Liver (tissue), 9 donors: ENCODE results near the gene ATP13A1. TPM values are rescaled to one million over a fixed set of nuclear protein-coding genes. Genes with fewer than 3 reads are reported as not detected.

Source experiments
- DNase-seq: peaks from one replicate; pipeline ENCODE4 v3.0.0-alpha.2; 2017; ENCODE audit warnings: low spot score
- H3K27ac ChIP-seq, 2 donors: one replicate each; pipeline ENCODE4 v1.7.0; 2013; ENCODE audit warnings: inconsistent platforms in 2 of 2, low read length in 2 of 2, control low read depth in 1 of 2, low read depth in 1 of 2, mild to moderate bottlenecking in 1 of 2
- H3K27me3 ChIP-seq, 4 donors: one replicate each; pipeline versions ENCODE4 v1.6.1 to v1.7.0; 2013; ENCODE audit warnings: low read length in 3 of 4, inconsistent platforms in 1 of 4, mild to moderate bottlenecking in 1 of 4, moderate library complexity in 1 of 4; ENCODE audit not compliant: control insufficient read depth in 4 of 4, insufficient read depth in 4 of 4
- H3K36me3 ChIP-seq, 4 donors: one replicate each; pipeline versions ENCODE4 v1.6.1 to v1.7.0; 2013; ENCODE audit warnings: low read length in 3 of 4, mild to moderate bottlenecking in 3 of 4, low read depth in 1 of 4, moderate library complexity in 1 of 4; ENCODE audit not compliant: control insufficient read depth in 4 of 4, insufficient read depth in 3 of 4
- H3K4me1 ChIP-seq, 4 donors: one replicate each; pipeline versions ENCODE4 v1.6.1 to v1.7.0; 2013; ENCODE audit warnings: low read length in 3 of 4, mild to moderate bottlenecking in 3 of 4, moderate library complexity in 1 of 4; ENCODE audit not compliant: control insufficient read depth in 4 of 4, insufficient read depth in 4 of 4
- H3K4me3 ChIP-seq, 3 donors: one replicate each; pipeline versions ENCODE4 v1.6.1 to v1.7.0; 2013; ENCODE audit warnings: low read length in 3 of 3, control low read depth in 1 of 3, low read depth in 1 of 3, mild to moderate bottlenecking in 1 of 3
- H3K9ac ChIP-seq, 2 donors: one replicate each; pipeline ENCODE4 v1.7.0; 2013; ENCODE audit warnings: low read length in 2 of 2, mild to moderate bottlenecking in 2 of 2, moderate library complexity in 2 of 2, control low read depth in 1 of 2, low read depth in 1 of 2
- H3K9me3 ChIP-seq, 4 donors: one replicate each; pipeline versions ENCODE4 v1.6.1 to v1.7.0; 2013; ENCODE audit warnings: low read length in 3 of 4; ENCODE audit not compliant: control insufficient read depth in 4 of 4
- CTCF ChIP-seq: fragments of 150-350 bp; IDR thresholded peaks from 2 replicates; pipeline ENCODE4 v1.5.1; 2017; ENCODE audit warnings: improper control_type of control experiment, low read depth, low read length; ENCODE audit not compliant: missing input control
- EGR1 ChIP-seq, 2 donors: IDR thresholded peaks; 2 replicates each; pipeline ENCODE4 v1.6.1; 2016 to 2018; ENCODE audit warnings: antibody characterized with exemption in 2 of 2, low read depth in 2 of 2
- FOXA1 ChIP-seq: IDR thresholded peaks from 2 replicates; pipeline ENCODE4 v1.6.1; 2016; ENCODE audit warnings: antibody characterized with exemption
- FOXA2 ChIP-seq: IDR thresholded peaks from 2 replicates; pipeline ENCODE4 v1.6.1; 2016; ENCODE audit warnings: antibody characterized with exemption
- GABPA ChIP-seq, 2 donors: IDR thresholded peaks in 1 of 2; conservative IDR thresholded peaks in 1 of 2; 2 replicates each; pipeline ENCODE4 v1.6.1; 2016; ENCODE audit warnings: antibody characterized with exemption in 2 of 2, mild to moderate bottlenecking in 1 of 2, moderate library complexity in 1 of 2
- HNF4A ChIP-seq, 2 donors: conservative IDR thresholded peaks; 2 replicates each; pipeline ENCODE4 v1.6.1; 2016; ENCODE audit warnings: antibody characterized with exemption in 2 of 2, mild to moderate bottlenecking in 2 of 2
- HNF4G ChIP-seq: IDR thresholded peaks from 2 replicates; pipeline ENCODE4 v1.6.1; 2016; ENCODE audit warnings: antibody characterized with exemption
- MAX ChIP-seq: IDR thresholded peaks from 2 replicates; pipeline ENCODE4 v1.6.1; 2016; ENCODE audit warnings: antibody characterized with exemption
- NR2F2 ChIP-seq: IDR thresholded peaks from 2 replicates; pipeline ENCODE4 v1.6.1; 2016; ENCODE audit warnings: antibody characterized with exemption
- RAD21 ChIP-seq, 2 donors: IDR thresholded peaks; 2 replicates each; pipeline ENCODE4 v1.6.1; 2016; ENCODE audit warnings: antibody characterized with exemption in 2 of 2, mild to moderate bottlenecking in 2 of 2
- RXRA ChIP-seq, 2 donors: IDR thresholded peaks; 2 replicates each; pipeline ENCODE4 v1.6.1; 2017 to 2018; ENCODE audit warnings: antibody characterized with exemption in 2 of 2, mild to moderate bottlenecking in 1 of 2
- SP1 ChIP-seq: IDR thresholded peaks from 2 replicates; pipeline ENCODE4 v1.6.1; 2018; ENCODE audit warnings: antibody characterized with exemption, mild to moderate bottlenecking
- TAF1 ChIP-seq: conservative IDR thresholded peaks from 2 replicates; pipeline ENCODE4 v1.6.1; 2016; ENCODE audit warnings: antibody characterized with exemption, mild to moderate bottlenecking
- YY1 ChIP-seq: IDR thresholded peaks from 2 replicates; pipeline ENCODE4 v1.6.1; 2016; ENCODE audit warnings: antibody characterized with exemption, mild to moderate bottlenecking
- WGBS: extraction: QIAGEN DNeasy Blood & Tissue Kit; methylation state at CpG from one replicate; pipeline ENCODE4 v1.1.7; 2013; 5-methylcytosine and 5-hydroxymethylcytosine counted together
- polyA plus RNA-seq, 2 donors: library from polyadenylated mRNA; stranded (reverse) in 1 of 2; unstranded in 1 of 2; fragments of 200-250 nt in 1 of 2; fragments of >200 nt in 1 of 2; fragmentation: Nextera tagmentation in 1 of 2; extraction: Ambion mirVana in 1 of 2; gene quantifications; one replicate each; pipeline versions ENCODE4 v1.2.1 to v1.2.3, GENCODE V29; 2013 to 2015
- total RNA-seq, 2 donors: library from RNA; depleted of rRNA; stranded (reverse); fragments of >200 nt; gene quantifications; one replicate each; pipeline ENCODE4 v1.2.3, GENCODE V29; 2014
- TF ChIP-seq, protein P1 (sequence below): IDR thresholded peaks from 2 replicates; pipeline ENCODE4 v1.6.1; 2016; ENCODE audit warnings: antibody characterized with exemption
- donor health status: healthy.
- donor health status: healthy.
- donor health status: healthy.
- donor health status: healthy.
- donor health status: healthy.

ATP13A1 gene
- total and polyA plus RNA-seq, 4 donors, result 15.1 to 36.5 (median 20.5) TPM

- no peak for DNase-seq
- H3K27me3 ChIP-seq, result no peaks in the 10 kb centered on the region
- no peak overlapping the region for H3K27ac ChIP-seq
- no peak overlapping the region for H3K9ac ChIP-seq
- WGBS, result 84% methylated on average over 13 of the region's 13 CpGs
- H3K9me3 ChIP-seq, result no peaks in the 10 kb centered on the region
- no peak for TF ChIP-seq RAD21 (IDR thresholded peaks at IDR 0.05)
- peaks cover 29 to 89% (median 48%) of the 10 kb centered on the region in 4 donors for H3K36me3 ChIP-seq
- H3K4me1 ChIP-seq, result no peaks in the 10 kb centered on the region
- H3K4me3 ChIP-seq, result no peak overlapping the region
Measured at GRCh38 chr19:19651076-19651475, 12.4 kb downstream of the ATP13A1 start.

- Histone ChIP-seq H3K27ac (no peak overlapping the region), H3K4me3 (no peak overlapping the region), H3K9me3 (no peaks in the 10 kb centered on the region), H3K27me3 (no peaks in the 10 kb centered on the region), H3K4me1 (no peaks in the 10 kb centered on the region), H3K36me3 (peaks cover 25 to 89% (median 49%) of the 10 kb centered on the region in 4 donors), H3K9ac (no peak overlapping the region)
- DNase-seq, result no peak
- TF ChIP-seq HNF4G (no peak), EGR1 (IDR thresholded peaks at IDR 0.05; ENCODE audit: low read depth in 2 of 2) (no peak), TAF1 (no peak), GABPA (IDR thresholded peaks at IDR 0.05 in 1 of 2, conservative IDR thresholded peaks at IDR 0.05 in 1 of 2) (no peak), CTCF (no peak), YY1 (no peak), RAD21 (IDR thresholded peaks at IDR 0.05) (no peak), FOXA1 (no peak), SP1 (no peak)
- WGBS, result 96% methylated on average over 9 of the region's 9 CpGs
Measured at GRCh38 chr19:19650331-19650730, 13.1 kb downstream of the ATP13A1 start.

GRCh38 chr19:19649580-19649995 is 13.9 kb downstream of the ATP13A1 start:
- Histone ChIP-seq H3K36me3 (peaks cover 23 to 88% (median 46%) of the 10 kb centered on the region in 4 donors), H3K4me1 (no peaks in the 10 kb centered on the region), H3K27me3 (no peaks in the 10 kb centered on the region), H3K9ac (no peak overlapping the region), H3K4me3 (no peak overlapping the region), H3K27ac (no peak overlapping the region), H3K9me3 (no peaks in the 10 kb centered on the region)
- TF ChIP-seq HNF4A (conservative IDR thresholded peaks at IDR 0.05), result no peak
- TF ChIP-seq TAF1, result no peak
- TF ChIP-seq SP1, result no peak
- no peak for TF ChIP-seq NR2F2
- no peak for TF ChIP-seq FOXA1
- no peak for TF ChIP-seq RAD21 (IDR thresholded peaks at IDR 0.05)
- TF ChIP-seq FOXA2, result no peak
- TF ChIP-seq MAX, result no peak
- no peak for DNase-seq
- 97% methylated on average over 22 of the region's 22 CpGs for WGBS

GRCh38 chr19:19649155-19649554 is 14.3 kb downstream of the ATP13A1 start:
- no peaks in the 10 kb centered on the region for H3K27me3 ChIP-seq
- TF ChIP-seq HNF4G (no peak), RXRA (IDR thresholded peaks at IDR 0.05) (no peak), HNF4A (conservative IDR thresholded peaks at IDR 0.05) (no peak), FOXA2 (no peak)
- TF ChIP-seq, protein P1, sequence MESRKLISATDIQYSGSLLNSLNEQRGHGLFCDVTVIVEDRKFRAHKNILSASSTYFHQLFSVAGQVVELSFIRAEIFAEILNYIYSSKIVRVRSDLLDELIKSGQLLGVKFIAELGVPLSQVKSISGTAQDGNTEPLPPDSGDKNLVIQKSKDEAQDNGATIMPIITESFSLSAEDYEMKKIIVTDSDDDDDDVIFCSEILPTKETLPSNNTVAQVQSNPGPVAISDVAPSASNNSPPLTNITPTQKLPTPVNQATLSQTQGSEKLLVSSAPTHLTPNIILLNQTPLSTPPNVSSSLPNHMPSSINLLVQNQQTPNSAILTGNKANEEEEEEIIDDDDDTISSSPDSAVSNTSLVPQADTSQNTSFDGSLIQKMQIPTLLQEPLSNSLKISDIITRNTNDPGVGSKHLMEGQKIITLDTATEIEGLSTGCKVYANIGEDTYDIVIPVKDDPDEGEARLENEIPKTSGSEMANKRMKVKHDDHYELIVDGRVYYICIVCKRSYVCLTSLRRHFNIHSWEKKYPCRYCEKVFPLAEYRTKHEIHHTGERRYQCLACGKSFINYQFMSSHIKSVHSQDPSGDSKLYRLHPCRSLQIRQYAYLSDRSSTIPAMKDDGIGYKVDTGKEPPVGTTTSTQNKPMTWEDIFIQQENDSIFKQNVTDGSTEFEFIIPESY, result no peak
- WGBS, result 95% methylated on average over 6 of the region's 6 CpGs

More at GRCh38 chr19:19649155-19649554, 14.3 kb downstream of the ATP13A1 start:
- Histone ChIP-seq H3K36me3 (peaks cover 21 to 84% (median 44%) of the 10 kb centered on the region in 4 donors), H3K27ac (no peak overlapping the region), H3K9me3 (no peaks in the 10 kb centered on the region), H3K4me1 (peaks cover 0 to under 1% (median 0%) of the 10 kb centered on the region in 4 donors), H3K4me3 (no peak overlapping the region), H3K9ac (no peak overlapping the region)
- no peak for DNase-seq
